NCI-H526 (cell line): ENCODE data around the gene GPR141.
"Not testable (repeated sequence)": the region's sequence is repeated elsewhere in the genome, so short reads cannot be mapped to it uniquely, and the experiment has no call there.

ENCODE experiments used
- DNase-seq, 2 experiments: peaks; one replicate each; lab custom pipeline; 2025; lab: John Stamatoyannopoulos, UW

GPR141 gene

DNA sequence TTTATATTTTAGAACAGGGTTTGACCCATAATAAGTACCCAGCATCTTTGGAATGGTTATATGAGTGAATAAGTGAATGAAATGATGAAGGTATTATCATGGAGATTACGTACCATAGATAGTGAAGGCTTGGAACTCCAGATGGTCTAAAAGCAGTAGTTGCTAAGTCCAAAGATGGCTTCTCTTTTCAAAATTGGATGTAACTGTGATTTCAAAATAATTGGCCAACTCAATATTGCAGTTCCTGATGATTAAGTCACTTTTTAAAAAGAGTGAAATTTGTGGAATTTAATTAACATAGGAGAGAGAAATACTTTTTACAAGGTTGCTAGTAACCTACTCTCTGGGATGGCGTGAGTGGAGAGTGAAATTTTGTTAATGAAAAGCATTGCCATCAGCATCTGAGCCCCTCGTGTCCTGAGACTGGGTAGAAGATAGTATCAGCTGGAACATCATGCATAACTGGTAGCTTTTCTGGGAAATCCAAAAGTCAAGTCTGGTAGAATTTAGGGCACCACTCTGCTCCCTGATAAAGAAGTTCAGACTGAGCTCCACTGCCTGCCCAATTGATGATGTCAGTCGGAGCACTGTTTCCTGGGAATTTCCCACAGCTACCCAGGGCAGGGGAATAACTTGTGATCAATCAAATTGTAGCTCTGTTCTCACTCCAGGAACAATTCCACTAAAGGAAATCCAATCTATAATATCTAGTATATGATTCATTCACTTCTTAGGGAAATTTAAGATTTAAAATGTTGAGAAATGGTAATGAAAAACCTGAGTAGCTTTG lies 3.2 kb downstream of the GPR141 start:
- DNase-seq = no peak

- no peak for DNase-seq
Observed at GRCh38 chr7:37690206-37690605, 6.6 kb downstream of the GPR141 start.

- peak in 1 of 2 experiments; percentile 48 for DNase-seq
Observed at GRCh38 chr7:37694208-37695094, 10.9 kb downstream of the GPR141 start.

- no peak for DNase-seq
Observed at GRCh38 chr7:37698276-37698675, 14.7 kb downstream of the GPR141 start.

DNA sequence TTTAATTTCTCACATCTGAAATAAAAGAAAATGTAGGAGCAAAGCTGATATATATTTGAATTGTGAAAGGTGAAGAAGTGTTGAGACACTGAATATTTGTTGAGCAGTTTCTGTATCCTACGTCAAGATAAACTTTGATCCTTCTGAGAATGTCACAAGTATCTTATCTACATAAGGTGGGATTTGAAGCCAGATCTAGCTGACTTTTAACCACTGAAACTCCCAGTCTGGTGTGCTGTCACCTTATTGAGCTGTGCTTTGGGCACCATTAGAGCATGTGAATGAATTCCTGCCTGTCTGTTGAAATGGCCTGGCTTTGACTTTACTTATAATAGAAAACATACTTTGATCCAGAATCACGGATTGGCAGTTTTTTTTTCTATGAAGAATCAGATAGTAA lies 15.2 kb downstream of the GPR141 start:
- DNase-seq = no peak

GRCh38 chr7:37701769-37702168 lies 18.2 kb downstream of the GPR141 start:
- peak; percentile 56 to 60 for DNase-seq

DNA sequence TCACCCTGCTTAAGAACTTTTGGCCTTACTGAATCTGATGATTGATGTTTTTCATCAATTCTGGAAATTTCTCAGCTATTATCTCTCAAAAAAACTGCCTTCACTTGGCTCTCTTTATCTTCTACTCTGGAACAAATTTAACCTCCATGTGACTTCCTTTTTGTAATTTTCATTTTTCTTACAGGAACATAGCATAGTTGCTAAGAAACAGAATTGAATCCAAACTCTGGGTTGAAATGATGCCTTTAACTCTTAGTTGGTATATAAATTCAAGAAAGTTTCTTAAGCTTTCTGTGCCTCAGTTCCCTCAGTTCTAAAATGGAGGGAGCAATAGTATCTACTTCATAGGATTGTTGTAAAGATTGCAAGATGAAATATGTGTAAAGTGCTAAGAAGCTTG lies 19.8 kb downstream of the GPR141 start:
- DNase-seq = no peak

- DNase-seq = not testable (repeated sequence)
Observed at GRCh38 chr7:37704328-37704833, 20.8 kb downstream of the GPR141 start.

- DNase-seq = peak in 1 of 2 experiments; percentile 6
Observed at GRCh38 chr7:37705976-37706375, 22.4 kb downstream of the GPR141 start.

DNA sequence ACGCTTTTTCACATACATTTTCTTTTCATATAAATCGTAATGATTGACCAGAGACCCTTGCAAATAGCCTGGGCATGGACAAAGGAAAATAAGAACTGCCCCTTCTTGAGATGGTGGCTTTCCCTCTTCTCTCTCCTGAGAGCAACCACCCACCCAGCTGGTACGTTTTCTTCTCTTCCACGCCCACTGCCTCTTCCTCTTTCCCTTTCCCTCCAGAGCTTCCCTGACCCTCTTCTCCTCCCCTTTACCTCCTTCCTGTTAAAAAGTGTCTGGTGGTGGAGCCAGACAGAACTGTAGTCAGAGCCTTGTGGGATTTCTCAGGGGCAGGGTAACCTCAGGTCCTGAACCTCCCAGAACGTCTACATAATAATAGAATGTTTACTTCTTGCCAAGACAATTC lies 23.2 kb downstream of the GPR141 start:
- no peak for DNase-seq

DNA sequence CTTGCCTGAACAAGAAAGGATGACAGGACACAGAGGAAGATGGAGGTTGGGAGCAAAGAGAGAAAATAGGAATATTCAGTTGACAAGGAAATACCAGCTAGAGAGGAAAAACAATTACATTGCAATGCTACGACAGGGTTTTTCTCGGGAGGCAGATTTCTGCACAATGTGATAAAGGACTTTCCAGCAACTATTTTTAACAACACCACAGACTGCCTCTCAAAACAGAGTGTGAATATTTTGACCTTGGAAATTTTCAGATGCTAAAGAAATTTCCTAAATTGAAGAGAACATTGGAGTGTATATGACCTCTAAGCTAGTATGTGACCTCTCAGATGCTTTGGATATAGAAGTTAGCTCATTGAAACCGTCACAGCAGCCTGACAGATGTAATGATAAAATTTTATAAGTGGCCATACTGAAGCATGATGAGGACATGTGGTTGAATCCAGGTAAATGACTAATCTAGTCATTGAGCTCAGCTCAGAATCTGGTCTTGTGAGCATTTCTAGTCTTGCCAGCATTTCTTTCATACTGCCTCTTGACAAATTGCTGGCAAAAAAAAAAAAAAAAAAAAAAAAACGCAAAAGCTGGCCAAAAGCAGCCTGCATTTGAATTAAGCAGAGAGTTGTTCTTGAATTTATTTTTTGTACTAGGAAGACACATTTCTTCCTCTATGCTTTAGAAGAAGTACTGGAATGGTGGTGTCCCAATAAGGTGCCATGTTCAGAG lies 24.4 kb downstream of the GPR141 start:
- DNase-seq = no peak

GRCh38 chr7:37709631-37710509 lies 26.3 kb downstream of the GPR141 start:
- no peak for DNase-seq

DNA sequence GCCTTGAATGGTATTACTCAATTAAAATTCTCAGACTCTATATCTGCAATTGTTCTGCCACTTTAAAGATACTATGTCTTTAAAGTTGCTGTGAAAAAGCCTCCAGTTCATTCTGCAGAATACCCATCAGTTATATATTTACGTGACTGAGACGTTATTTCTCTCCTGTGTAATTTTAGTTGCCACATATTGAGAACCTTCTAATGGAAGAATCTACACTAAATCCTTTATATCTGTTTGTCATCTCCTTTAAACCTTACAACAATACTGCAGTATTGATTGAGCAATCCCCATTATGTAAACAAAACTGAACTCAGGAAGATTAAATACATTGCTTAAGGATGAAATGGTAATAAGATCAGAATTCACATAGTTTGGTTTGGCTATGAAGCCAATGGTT lies 30.0 kb downstream of the GPR141 start:
- DNase-seq = no peak

DNA sequence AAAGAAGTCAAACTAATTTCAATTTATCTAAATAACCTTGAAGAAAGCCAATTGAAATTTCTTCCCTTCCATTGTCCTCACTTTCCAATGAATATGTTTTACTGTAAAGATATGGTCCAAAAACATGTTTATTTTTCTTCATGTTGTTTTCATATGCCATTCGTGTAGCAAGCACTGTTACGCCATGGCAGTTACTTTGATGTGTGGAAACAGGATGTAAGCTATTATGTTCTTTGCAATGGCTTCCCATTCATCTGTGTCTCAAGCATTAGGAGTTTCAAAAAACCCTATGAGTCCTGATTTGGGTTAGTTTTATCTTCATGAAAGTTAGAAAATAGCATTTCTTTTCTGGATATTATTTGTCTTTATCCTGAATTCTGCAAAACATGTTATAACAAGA lies 31.0 kb downstream of the GPR141 start:
- no peak for DNase-seq

DNA sequence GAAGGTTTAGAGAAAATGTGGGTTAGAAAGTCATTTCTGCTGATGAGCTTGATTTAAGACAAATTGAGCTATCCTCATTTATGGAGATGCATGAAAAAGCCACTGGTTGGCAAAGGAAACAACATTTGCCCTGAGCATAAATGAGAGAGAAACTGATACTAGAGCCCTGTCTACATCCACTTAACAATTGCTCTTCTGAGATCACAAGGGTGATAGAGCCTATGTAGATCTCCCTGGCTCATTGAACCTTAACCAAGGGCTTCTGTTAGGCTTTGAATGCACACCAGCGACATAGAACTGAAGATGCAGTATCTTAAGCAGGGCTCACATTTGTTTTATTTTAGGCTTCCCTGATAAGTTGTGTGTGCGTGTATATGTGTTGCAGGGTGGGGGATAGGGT lies 35.0 kb downstream of the GPR141 start:
- DNase-seq = no peak

DNA sequence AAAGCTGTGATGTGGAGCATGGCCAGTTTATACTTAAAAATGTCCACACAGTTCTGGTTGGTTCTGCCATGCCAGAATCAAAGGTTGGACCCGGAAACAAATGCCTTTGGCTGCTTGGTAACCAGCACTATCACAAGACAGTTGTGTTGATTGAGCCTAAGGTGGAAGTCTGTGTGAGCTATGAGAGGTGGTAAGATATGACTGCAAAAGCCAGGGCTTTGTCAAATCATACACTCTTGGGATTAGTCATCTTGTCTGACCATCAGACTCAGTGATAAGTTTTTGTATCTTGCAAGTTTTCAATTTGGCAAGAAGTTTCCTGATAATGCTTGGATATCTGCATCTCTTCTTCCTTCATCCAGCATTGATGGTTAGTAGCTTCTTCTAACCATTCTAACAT lies 35.5 kb downstream of the GPR141 start:
- DNase-seq = no peak

- DNase-seq = no peak
Observed at GRCh38 chr7:37724732-37725131, 41.2 kb downstream of the GPR141 start.

GRCh38 chr7:37726016-37726415 lies 42.5 kb downstream of the GPR141 start:
- DNase-seq = no peak

DNA sequence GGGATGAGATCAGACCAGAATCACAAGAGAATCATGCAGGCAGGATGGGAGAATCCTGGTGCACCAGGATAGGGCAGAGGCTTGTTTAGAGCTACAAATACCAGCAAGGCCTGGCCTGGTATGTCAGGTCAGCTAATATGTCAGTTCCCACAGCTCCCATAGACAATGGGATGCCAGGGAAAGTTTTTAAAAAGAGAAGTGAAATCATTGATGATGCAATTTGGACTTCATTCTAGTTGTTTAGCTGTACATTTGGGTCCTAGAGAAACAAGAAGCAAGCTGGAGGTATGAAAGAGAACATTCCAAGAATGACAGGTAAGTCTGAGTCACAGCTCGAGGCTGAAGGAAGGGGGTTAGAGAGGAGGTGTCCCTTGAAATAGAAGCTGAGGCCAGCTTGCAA lies 45.2 kb downstream of the GPR141 start:
- DNase-seq = no peak

DNA sequence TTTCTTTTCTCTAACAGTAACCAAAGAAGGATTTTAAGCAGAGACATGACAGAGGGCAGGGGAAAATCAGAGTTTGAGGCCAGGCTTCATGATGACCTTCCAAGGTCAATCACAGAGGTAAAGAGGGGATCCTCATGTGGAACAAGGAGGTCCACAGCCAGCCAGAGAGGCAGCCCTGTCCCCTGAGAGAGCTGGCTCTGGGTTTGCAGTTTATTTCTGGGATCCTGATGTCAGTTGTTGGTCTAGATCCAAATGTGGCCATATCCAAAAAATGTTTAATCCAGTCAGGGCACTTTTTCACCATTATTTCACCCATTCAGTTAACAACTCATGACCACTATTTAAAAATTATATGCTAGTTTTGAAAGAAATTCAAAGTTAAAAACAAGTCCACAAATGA lies 45.6 kb downstream of the GPR141 start:
- no peak for DNase-seq

GRCh38 chr7:37730501-37730900 lies 46.9 kb downstream of the GPR141 start:
- no peak for DNase-seq
